Measurements from ENCODE around the gene UNC5A.

The UNC5A gene

DNA sequence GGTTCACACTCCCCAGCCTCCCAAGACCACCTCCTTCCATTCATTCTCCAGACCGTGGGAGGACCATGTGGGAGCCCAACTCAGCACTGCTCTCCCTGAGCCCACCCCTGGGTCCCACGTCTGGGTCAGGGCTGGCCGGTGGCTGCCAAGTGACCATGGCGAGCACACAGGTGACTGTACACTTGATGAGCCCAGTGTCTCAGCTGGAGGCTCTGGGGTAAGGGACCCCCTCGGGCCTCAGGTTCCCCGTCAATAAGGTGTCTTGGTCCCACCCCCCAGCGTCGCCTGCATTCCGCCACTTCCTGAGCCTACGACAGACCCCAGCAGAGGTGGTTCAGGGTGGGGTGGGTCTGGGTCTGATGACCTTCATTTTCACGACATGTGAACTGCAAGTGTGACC, 50.0 kb downstream of the UNC5A start:
- H3K9ac ChIP-seq (ENCODE audit: low read depth, low read length): no peak overlapping the region
- peaks cover 14% of the 10 kb centered on the region for H4K20me1 ChIP-seq (ENCODE audit: insufficient read depth, low read length)
- H3K4me1 ChIP-seq (ENCODE audit: insufficient read depth, low read length): no peaks in the 10 kb centered on the region
- DNase-seq (no peak), ATAC-seq (ENCODE audit: insufficient read depth, low read depth) (no peak)
- no peak overlapping the region for H3K4me2 ChIP-seq (ENCODE audit: insufficient read depth, low read length)
- no peak overlapping the region for H3K4me3 ChIP-seq (ENCODE audit: low read depth in 1 of 2, low read length in 2 of 2)
- no peaks in the 10 kb centered on the region for H3K79me2 ChIP-seq (ENCODE audit: insufficient read depth, low read length)
- no peak for TF ChIP-seq EZH2 (IDR thresholded peaks at IDR 0.05; ENCODE audit: borderline replicate concordance, low read depth, low read length, severe bottlenecking)
- TF ChIP-seq, protein P1, sequence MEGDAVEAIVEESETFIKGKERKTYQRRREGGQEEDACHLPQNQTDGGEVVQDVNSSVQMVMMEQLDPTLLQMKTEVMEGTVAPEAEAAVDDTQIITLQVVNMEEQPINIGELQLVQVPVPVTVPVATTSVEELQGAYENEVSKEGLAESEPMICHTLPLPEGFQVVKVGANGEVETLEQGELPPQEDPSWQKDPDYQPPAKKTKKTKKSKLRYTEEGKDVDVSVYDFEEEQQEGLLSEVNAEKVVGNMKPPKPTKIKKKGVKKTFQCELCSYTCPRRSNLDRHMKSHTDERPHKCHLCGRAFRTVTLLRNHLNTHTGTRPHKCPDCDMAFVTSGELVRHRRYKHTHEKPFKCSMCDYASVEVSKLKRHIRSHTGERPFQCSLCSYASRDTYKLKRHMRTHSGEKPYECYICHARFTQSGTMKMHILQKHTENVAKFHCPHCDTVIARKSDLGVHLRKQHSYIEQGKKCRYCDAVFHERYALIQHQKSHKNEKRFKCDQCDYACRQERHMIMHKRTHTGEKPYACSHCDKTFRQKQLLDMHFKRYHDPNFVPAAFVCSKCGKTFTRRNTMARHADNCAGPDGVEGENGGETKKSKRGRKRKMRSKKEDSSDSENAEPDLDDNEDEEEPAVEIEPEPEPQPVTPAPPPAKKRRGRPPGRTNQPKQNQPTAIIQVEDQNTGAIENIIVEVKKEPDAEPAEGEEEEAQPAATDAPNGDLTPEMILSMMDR (IDR thresholded peaks at IDR 0.05; ENCODE audit: borderline replicate concordance, extremely low read depth, low read length, poor library complexity, severe bottlenecking): no peak
- no peak overlapping the region for H2AFZ ChIP-seq (ENCODE audit: low read depth, low read length)
- H3K9me3 ChIP-seq (ENCODE audit: insufficient read depth, low read length, severe bottlenecking): no peaks in the 10 kb centered on the region
- H3K27me3 ChIP-seq (ENCODE audit: insufficient read depth, low read length, poor library complexity): no peaks in the 10 kb centered on the region
- no peaks in the 10 kb centered on the region for H3K36me3 ChIP-seq (ENCODE audit: insufficient read depth, low read length)
- H3K27ac ChIP-seq (ENCODE audit: low read length): no peak overlapping the region

DNA sequence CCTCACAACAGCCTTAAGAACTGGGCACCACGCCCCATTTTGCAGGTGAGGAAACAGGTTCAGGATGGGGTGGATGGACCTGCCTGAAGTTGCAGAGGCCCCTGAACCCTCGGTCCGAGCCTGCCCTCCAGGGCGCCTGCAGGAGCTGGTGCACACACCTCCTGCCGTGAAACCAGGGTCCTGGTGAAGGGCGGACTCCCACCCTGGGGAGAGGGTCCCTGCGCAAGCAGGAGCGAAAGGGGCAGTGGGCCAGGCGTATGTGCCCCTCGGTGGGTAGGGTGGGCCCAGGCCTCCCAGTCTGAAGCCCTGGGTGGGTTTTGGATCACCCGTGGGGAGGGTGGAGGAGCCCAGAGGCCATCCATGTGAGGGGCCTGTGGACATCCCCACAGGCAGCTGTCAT, 50.9 kb downstream of the UNC5A start:
- Histone ChIP-seq H3K36me3 (ENCODE audit: insufficient read depth, low read length) (no peaks in the 10 kb centered on the region), H3K4me1 (ENCODE audit: insufficient read depth, low read length) (no peaks in the 10 kb centered on the region), H2AFZ (ENCODE audit: low read depth, low read length) (no peak overlapping the region), H3K4me2 (ENCODE audit: insufficient read depth, low read length) (no peak overlapping the region), H3K27me3 (ENCODE audit: insufficient read depth, low read length, poor library complexity) (no peaks in the 10 kb centered on the region), H4K20me1 (ENCODE audit: insufficient read depth, low read length) (peaks cover 14% of the 10 kb centered on the region), H3K4me3 (ENCODE audit: low read depth in 1 of 2, low read length in 2 of 2) (no peak overlapping the region), H3K27ac (ENCODE audit: low read length) (no peak overlapping the region), H3K79me2 (ENCODE audit: insufficient read depth, low read length) (no peaks in the 10 kb centered on the region), H3K9ac (ENCODE audit: low read depth, low read length) (no peak overlapping the region), H3K9me3 (ENCODE audit: insufficient read depth, low read length, severe bottlenecking) (no peaks in the 10 kb centered on the region)
- no peak for DNase-seq
- TF ChIP-seq EZH2 (IDR thresholded peaks at IDR 0.05; ENCODE audit: borderline replicate concordance, low read depth, low read length, severe bottlenecking): no peak
- TF ChIP-seq, protein P1 (IDR thresholded peaks at IDR 0.05; ENCODE audit: borderline replicate concordance, extremely low read depth, low read length, poor library complexity, severe bottlenecking): no peak
- no peak for ATAC-seq (ENCODE audit: insufficient read depth, low read depth)

DNA sequence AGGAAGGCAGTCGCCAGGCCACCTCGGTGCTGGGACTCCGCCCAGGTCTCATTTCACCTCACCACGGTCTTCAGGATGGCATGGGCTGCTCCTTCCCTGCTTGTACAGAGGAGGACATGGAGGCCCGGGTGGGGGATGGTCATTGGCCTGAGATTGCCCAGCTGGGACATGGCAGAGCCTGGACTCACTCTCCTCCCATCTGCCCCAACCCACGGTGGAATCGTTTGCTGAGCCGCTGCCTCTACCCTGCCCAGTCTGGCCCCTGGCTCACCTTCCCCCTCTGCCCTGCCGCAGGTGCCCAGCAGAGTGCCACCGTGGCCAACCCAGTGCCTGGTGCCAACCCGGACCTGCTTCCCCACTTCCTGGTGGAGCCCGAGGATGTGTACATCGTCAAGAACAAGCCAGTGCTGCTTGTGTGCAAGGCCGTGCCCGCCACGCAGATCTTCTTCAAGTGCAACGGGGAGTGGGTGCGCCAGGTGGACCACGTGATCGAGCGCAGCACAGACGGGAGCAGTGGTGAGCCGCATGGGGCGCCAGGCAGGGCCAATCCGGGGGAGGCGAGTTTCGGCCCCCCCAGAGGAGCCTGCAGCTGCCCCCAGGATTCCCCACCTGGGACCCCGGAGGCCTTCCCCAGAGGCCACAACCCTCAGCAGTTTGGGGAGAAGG, 52.1 kb downstream of the UNC5A start:
- H3K9me3 ChIP-seq (ENCODE audit: insufficient read depth, low read length, severe bottlenecking): no peaks in the 10 kb centered on the region
- H4K20me1 ChIP-seq (ENCODE audit: insufficient read depth, low read length): peaks cover 14% of the 10 kb centered on the region
- DNase-seq: no peak
- H3K4me2 ChIP-seq (ENCODE audit: insufficient read depth, low read length): no peak overlapping the region
- H3K27ac ChIP-seq (ENCODE audit: low read length): no peak overlapping the region
- no peaks in the 10 kb centered on the region for H3K4me1 ChIP-seq (ENCODE audit: insufficient read depth, low read length)
- no peak overlapping the region for H3K4me3 ChIP-seq (ENCODE audit: low read depth in 1 of 2, low read length in 2 of 2)
- no peak overlapping the region for H3K9ac ChIP-seq (ENCODE audit: low read depth, low read length)
- ATAC-seq (ENCODE audit: insufficient read depth, low read depth): no peak
- H3K36me3 ChIP-seq (ENCODE audit: insufficient read depth, low read length): no peaks in the 10 kb centered on the region
- no peaks in the 10 kb centered on the region for H3K27me3 ChIP-seq (ENCODE audit: insufficient read depth, low read length, poor library complexity)
- H3K79me2 ChIP-seq (ENCODE audit: insufficient read depth, low read length): no peaks in the 10 kb centered on the region
- H2AFZ ChIP-seq (ENCODE audit: low read depth, low read length): no peak overlapping the region
- no peak for TF ChIP-seq EZH2 (IDR thresholded peaks at IDR 0.05; ENCODE audit: borderline replicate concordance, low read depth, low read length, severe bottlenecking)
- TF ChIP-seq, protein P1 (IDR thresholded peaks at IDR 0.05; ENCODE audit: borderline replicate concordance, extremely low read depth, low read length, poor library complexity, severe bottlenecking): no peak
